ENCODE measurements around the gene RNLS. TPM values are rescaled to one million over a fixed set of nuclear protein-coding genes. Genes with fewer than 3 reads are reported as not detected.

Gene RNLS
- total RNA-seq, 2 experiments from 2014 or later: 2.5 to 3.3 TPM

- no peaks in the 10 kb centered on the region for H3K27me3 Mint-ChIP-seq (ENCODE audit: low read depth)
- ATAC-seq: no peak
- no peak overlapping the region for H3K27ac Mint-ChIP-seq
- no peak overlapping the region for H3K4me3 Mint-ChIP-seq
- CTCF ChIA-PET: no interaction called here
- H3K9me3 Mint-ChIP-seq (ENCODE audit: insufficient read depth): no peaks in the 10 kb centered on the region
- no peaks in the 10 kb centered on the region for H3K36me3 Mint-ChIP-seq (ENCODE audit: low read depth)
- H3K4me1 Mint-ChIP-seq (ENCODE audit: low read depth): no peaks in the 10 kb centered on the region
- POLR2A ChIA-PET: interaction anchor here (0.6 kb wide), 1 partner anchor 793 kb away, joined by 3 read pairs; no protein-coding TSS in a partner anchor
- no peak for DNase-seq
Measured at GRCh38 chr10:88592906-88593305, 9.8 kb upstream of the RNLS start.

GRCh38 chr10:88592381-88592780 lies 9.3 kb upstream of the RNLS start:
- no peak for ATAC-seq

GRCh38 chr10:88586462-88586861 lies 3.3 kb upstream of the RNLS start, which contains the start of gene LIPJ:
Gene LIPJ, plus strand, starts transcription at chr10:88586762. Its CDS starts 3,926 bp downstream, at chr10:88590688.
- Mint-ChIP-seq H3K36me3 (ENCODE audit: low read depth) (peaks cover 3% of the 10 kb centered on the region), H3K9me3 (ENCODE audit: insufficient read depth) (no peaks in the 10 kb centered on the region), H3K27ac (no peak within 1 kb of the TSS), H3K4me3 (no peak within 1 kb of the TSS), H3K4me1 (ENCODE audit: low read depth) (peaks cover 14% of the 10 kb centered on the region), H3K27me3 (ENCODE audit: low read depth) (peaks cover 7% of the 10 kb centered on the region)
- DNase-seq: no peak
- POLR2A ChIA-PET: no interaction called here
- ATAC-seq: no peak
- CTCF ChIA-PET: interaction anchor here (1.6 kb wide), 2 partner anchors 11 to 768 kb away, joined by 4 read pairs; partner anchors contain the start of gene ATAD1

More at GRCh38 chr10:88592381-88592780, 9.3 kb upstream of the RNLS start:
- Mint-ChIP-seq H3K27ac (no peak overlapping the region), H3K4me3 (no peak overlapping the region), H3K4me1 (ENCODE audit: low read depth) (no peaks in the 10 kb centered on the region), H3K36me3 (ENCODE audit: low read depth) (no peaks in the 10 kb centered on the region), H3K27me3 (ENCODE audit: low read depth) (peaks cover 1% of the 10 kb centered on the region), H3K9me3 (ENCODE audit: insufficient read depth) (no peaks in the 10 kb centered on the region)
- POLR2A ChIA-PET: no interaction called here
- no peak for DNase-seq
- CTCF ChIA-PET: interaction anchor here (1.5 kb wide), 1 partner anchor 10 kb away, joined by 3 read pairs; the partner anchor contains the start of gene RNLS

- ChIA-PET CTCF (interaction anchor here (0.6 to 2.4 kb wide), 26 partner anchors 10 to 733 kb away, joined by 3 to 15 read pairs (median 4); partner anchors contain the start of gene LIPN), POLR2A (interaction anchor here (0.7 to 1.6 kb wide), 5 partner anchors 34 to 721 kb away, joined by 3 to 4 read pairs (median 4); partner anchors contain the start of genes KLLN and PTEN)
- peak overlapping the region; percentile 88 for H3K27ac Mint-ChIP-seq
- ATAC-seq (no peak), DNase-seq (no peak)
- no peaks in the 10 kb centered on the region for H3K9me3 Mint-ChIP-seq (ENCODE audit: insufficient read depth)
- peaks cover 7% of the 10 kb centered on the region for H3K27me3 Mint-ChIP-seq (ENCODE audit: low read depth)
- H3K4me1 Mint-ChIP-seq (ENCODE audit: low read depth): peaks cover 14% of the 10 kb centered on the region
- peak overlapping the region; percentile 79 for H3K4me3 Mint-ChIP-seq
- peaks cover 3% of the 10 kb centered on the region for H3K36me3 Mint-ChIP-seq (ENCODE audit: low read depth)
Measured at GRCh38 chr10:88583584-88583957, 453 bp upstream of the RNLS start.

- H3K4me3 Mint-ChIP-seq: peak overlapping the region; percentile 79
- CTCF ChIA-PET: interaction anchor here (0.7 to 2.4 kb wide), 25 partner anchors 9 to 741 kb away, joined by 3 to 15 read pairs (median 4); no protein-coding TSS in a partner anchor
- ATAC-seq (no peak), DNase-seq (no peak)
- peaks cover 5% of the 10 kb centered on the region for H3K27me3 Mint-ChIP-seq (ENCODE audit: low read depth)
- H3K27ac Mint-ChIP-seq: peak overlapping the region; percentile 13
- H3K9me3 Mint-ChIP-seq (ENCODE audit: insufficient read depth): no peaks in the 10 kb centered on the region
- H3K36me3 Mint-ChIP-seq (ENCODE audit: low read depth): peaks cover 3% of the 10 kb centered on the region
- POLR2A ChIA-PET: interaction anchor here (0.6 to 1.6 kb wide), 6 partner anchors 9 to 720 kb away, joined by 3 to 5 read pairs (median 4); partner anchors contain the start of genes KLLN and PTEN
- peaks cover 14% of the 10 kb centered on the region for H3K4me1 Mint-ChIP-seq (ENCODE audit: low read depth)
Measured at GRCh38 chr10:88582411-88582805, 710 bp downstream of the RNLS start.

GRCh38 chr10:88565072-88565471 lies 18.0 kb downstream of the RNLS start:
- no peak overlapping the region for H3K27ac Mint-ChIP-seq

GRCh38 chr10:88562152-88562551 lies 21.0 kb downstream of the RNLS start:
- no peak overlapping the region for H3K27ac Mint-ChIP-seq
- H3K27me3 Mint-ChIP-seq (ENCODE audit: low read depth): peaks cover 11% of the 10 kb centered on the region
- DNase-seq (no peak), ATAC-seq (no peak)
- H3K4me3 Mint-ChIP-seq: no peak overlapping the region
- H3K9me3 Mint-ChIP-seq (ENCODE audit: insufficient read depth): no peaks in the 10 kb centered on the region
- POLR2A ChIA-PET: no interaction called here
- H3K4me1 Mint-ChIP-seq (ENCODE audit: low read depth): peaks cover 2% of the 10 kb centered on the region
- H3K36me3 Mint-ChIP-seq (ENCODE audit: low read depth): no peaks in the 10 kb centered on the region
- CTCF ChIA-PET: interaction anchor here (0.7 to 4.8 kb wide), 5 partner anchors 10 to 374 kb away, joined by 3 to 29 read pairs (median 4); partner anchors contain the start of gene RNLS

More at GRCh38 chr10:88565072-88565471, 18.0 kb downstream of the RNLS start:
- POLR2A ChIA-PET: no interaction called here
- Mint-ChIP-seq H3K4me1 (ENCODE audit: low read depth) (no peaks in the 10 kb centered on the region), H3K9me3 (ENCODE audit: insufficient read depth) (no peaks in the 10 kb centered on the region), H3K27me3 (ENCODE audit: low read depth) (peaks cover 13% of the 10 kb centered on the region), H3K36me3 (ENCODE audit: low read depth) (no peaks in the 10 kb centered on the region), H3K4me3 (no peak overlapping the region)
- CTCF ChIA-PET: interaction anchor here (0.6 to 4.8 kb wide), 27 partner anchors 10 to 714 kb away, joined by 3 to 29 read pairs (median 3); partner anchors contain the start of genes LIPN, RNLS and STAMBPL1
- DNase-seq (no peak), ATAC-seq (peak; percentile 47)

- no peak for DNase-seq
- H3K9me3 Mint-ChIP-seq (ENCODE audit: insufficient read depth): no peaks in the 10 kb centered on the region
- no peak overlapping the region for H3K4me3 Mint-ChIP-seq
- peaks cover 3% of the 10 kb centered on the region for H3K27me3 Mint-ChIP-seq (ENCODE audit: low read depth)
- ATAC-seq: no peak
- no peak overlapping the region for H3K27ac Mint-ChIP-seq
- CTCF ChIA-PET: interaction anchor here (0.9 to 7.4 kb wide), 3 partner anchors 9 to 707 kb away, joined by 3 to 55 read pairs (median 4); no protein-coding TSS in a partner anchor
- H3K4me1 Mint-ChIP-seq (ENCODE audit: low read depth): peaks cover 2% of the 10 kb centered on the region
- POLR2A ChIA-PET: no interaction called here
- H3K36me3 Mint-ChIP-seq (ENCODE audit: low read depth): no peaks in the 10 kb centered on the region
Measured at GRCh38 chr10:88557658-88558057, 25.5 kb downstream of the RNLS start.

GRCh38 chr10:88557256-88557655 lies 25.9 kb downstream of the RNLS start:
- ChIA-PET CTCF (interaction anchor here (7.4 kb wide), 1 partner anchor 707 kb away, joined by 55 read pairs; no protein-coding TSS in a partner anchor), POLR2A (no interaction called here)
- Mint-ChIP-seq H3K4me3 (no peak overlapping the region), H3K27ac (no peak overlapping the region), H3K4me1 (ENCODE audit: low read depth) (peaks cover 2% of the 10 kb centered on the region), H3K9me3 (ENCODE audit: insufficient read depth) (no peaks in the 10 kb centered on the region), H3K36me3 (ENCODE audit: low read depth) (no peaks in the 10 kb centered on the region), H3K27me3 (ENCODE audit: low read depth) (peaks cover under 1% of the 10 kb centered on the region)
- ATAC-seq: no peak
- no peak for DNase-seq

- Mint-ChIP-seq H3K36me3 (ENCODE audit: low read depth) (no peaks in the 10 kb centered on the region), H3K4me3 (no peak overlapping the region), H3K4me1 (ENCODE audit: low read depth) (peaks cover 2% of the 10 kb centered on the region), H3K9me3 (ENCODE audit: insufficient read depth) (no peaks in the 10 kb centered on the region), H3K27ac (no peak overlapping the region), H3K27me3 (ENCODE audit: low read depth) (no peaks in the 10 kb centered on the region)
- ATAC-seq (no peak), DNase-seq (no peak)
- ChIA-PET POLR2A (no interaction called here), CTCF (interaction anchor here (1.1 to 7.4 kb wide), 3 partner anchors 362 to 705 kb away, joined by 3 to 55 read pairs (median 5); no protein-coding TSS in a partner anchor)
Measured at GRCh38 chr10:88555190-88555908, 27.8 kb downstream of the RNLS start.

- ATAC-seq: peak; percentile 79
Measured at GRCh38 chr10:88553116-88553752, 29.9 kb downstream of the RNLS start.

More at GRCh38 chr10:88553116-88553752, 29.9 kb downstream of the RNLS start:
- Mint-ChIP-seq H3K36me3 (ENCODE audit: low read depth) (no peaks in the 10 kb centered on the region), H3K4me3 (no peak overlapping the region), H3K9me3 (ENCODE audit: insufficient read depth) (no peaks in the 10 kb centered on the region), H3K27ac (no peak overlapping the region), H3K27me3 (ENCODE audit: low read depth) (no peaks in the 10 kb centered on the region), H3K4me1 (ENCODE audit: low read depth) (no peaks in the 10 kb centered on the region)
- CTCF ChIA-PET: interaction anchor here (0.6 to 7.4 kb wide), 28 partner anchors 10 to 735 kb away, joined by 3 to 55 read pairs (median 4); partner anchors contain the start of genes ATAD1, KLLN, PTEN and RNLS
- DNase-seq: peak; percentile 64
- POLR2A ChIA-PET: no interaction called here
